H1 (cell line): ENCODE measurements around the gene RASL11B. TPM values are rescaled to one million over a fixed set of nuclear protein-coding genes. Genes with fewer than 3 reads are reported as not detected.

Experiments
- CTCF ChIA-PET: fragments of 300-600 bp; sonication (Branson Sonifier 250); formaldehyde crosslinking; loops from one replicate; lab custom pipeline; 2021; ENCODE audit not compliant: partially characterized antibody; lab: Charles Lee
- POLR2A ChIA-PET: fragments of 300-600 bp; sonication (Branson Sonifier 250); formaldehyde crosslinking; loops from one replicate; lab custom pipeline; 2021; ENCODE audit warnings: inconsistent platforms; ENCODE audit not compliant: partially characterized antibody; lab: Charles Lee
- DNase-seq, 2 experiments: peaks; one replicate each; pipeline versions ENCODE4 v3.0.0 to v3.0.0-alpha.2; 2010 to 2022; ENCODE audit warnings: low spot score in 2 of 2, low read depth in 1 of 2, mixed read lengths in 1 of 2
- FAIRE-seq: peaks from 2 replicates; lab custom pipeline; 2011; peaks lifted over from hg19 to GRCh38; lab: Jason Lieb, UNC
- H2AFZ ChIP-seq: 2 replicates; pipeline ENCODE4 v1.8.1; 2012; ENCODE audit warnings: low read length, inconsistent platforms
- H2AK5ac ChIP-seq: 2 replicates; pipeline ENCODE4 v1.6.1; 2013; ENCODE audit warnings: low read depth, low read length
- H2BK120ac ChIP-seq: replicated peaks from 2 replicates; pipeline ENCODE3; 2013; ENCODE audit warnings: low read depth, low read length, inconsistent platforms
- H2BK12ac ChIP-seq: 2 replicates; pipeline ENCODE4 v1.6.1; 2013; ENCODE audit warnings: low read depth, low read length
- H2BK15ac ChIP-seq: 2 replicates; pipeline ENCODE4 v1.6.1; 2013; ENCODE audit warnings: low read length
- H2BK20ac ChIP-seq: 2 replicates; pipeline ENCODE4 v1.6.1; 2013; ENCODE audit warnings: low read length
- H2BK5ac ChIP-seq: 2 replicates; pipeline ENCODE4 v1.6.1; 2013; ENCODE audit warnings: low read depth, low read length
- H3K14ac ChIP-seq: 2 replicates; pipeline ENCODE4 v1.6.1; 2013; ENCODE audit warnings: inconsistent platforms; ENCODE audit not compliant: insufficient read length
- H3K18ac ChIP-seq: 2 replicates; pipeline ENCODE4 v1.6.1; 2013; ENCODE audit warnings: low read length; ENCODE audit errors: extremely low read depth
- H3K23ac ChIP-seq: 2 replicates; pipeline ENCODE4 v1.6.1; 2013; ENCODE audit warnings: inconsistent platforms; ENCODE audit not compliant: insufficient read length
- H3K23me2 ChIP-seq: 2 replicates; pipeline ENCODE4 v1.6.1; 2013; ENCODE audit warnings: low read depth, low read length
- H3K27ac ChIP-seq: 2 replicates; pipeline ENCODE4 v1.6.1; 2011; ENCODE audit warnings: low read depth, low read length, inconsistent platforms
- H3K27me3 ChIP-seq, 4 experiments: replicated peaks in 1 of 4; 1 replicate in 1 of 4; 2 replicates in 3 of 4; pipeline versions ENCODE4 v1.6.1 to v1.8.1; 2011 to 2013; ENCODE audit warnings: low read length in 3 of 4, mild to moderate bottlenecking in 3 of 4, inconsistent platforms in 2 of 4, mixed read lengths in 2 of 4, moderate library complexity in 1 of 4; ENCODE audit not compliant: control insufficient read depth in 3 of 4, insufficient read depth in 3 of 4; ENCODE audit errors: extremely low read depth in 1 of 4
- H3K36me3 ChIP-seq, 4 experiments: 2 replicates each; pipeline versions ENCODE4 v1.6.1 to v1.8.1; 2011 to 2013; ENCODE audit warnings: mild to moderate bottlenecking in 4 of 4, low read length in 3 of 4, moderate library complexity in 2 of 4, control low read depth in 1 of 4, inconsistent platforms in 1 of 4; ENCODE audit not compliant: insufficient read depth in 4 of 4, control insufficient read depth in 2 of 4
- H3K4ac ChIP-seq: replicated peaks from 2 replicates; pipeline ENCODE3; 2013; ENCODE audit warnings: low read length, low read depth, mixed read lengths, inconsistent platforms; ENCODE audit not compliant: insufficient read length
- H3K4me1 ChIP-seq, 4 experiments: replicated peaks in 1 of 4; 1 replicate in 1 of 4; 2 replicates in 3 of 4; pipeline versions ENCODE4 v1.6.1 to v1.8.1; 2011 to 2013; ENCODE audit warnings: low read length in 3 of 4, inconsistent platforms in 2 of 4, mixed read lengths in 1 of 4; ENCODE audit not compliant: insufficient read depth in 4 of 4, control insufficient read depth in 3 of 4
- H3K4me2 ChIP-seq, 2 experiments: 2 replicates each; pipeline versions ENCODE4 v1.6.1 to v1.8.1; 2011 to 2013; ENCODE audit warnings: low read depth in 2 of 2, low read length in 2 of 2, control low read depth in 1 of 2, inconsistent platforms in 1 of 2, mild to moderate bottlenecking in 1 of 2; ENCODE audit not compliant: insufficient read depth in 1 of 2
- H3K4me3 ChIP-seq, 4 experiments: fragments of 200-600, 300-600 bp in 1 of 4; sonication (generic), shearing (Covaris generic), sonication (Bioruptor Twin) in 1 of 4; 2 replicates each; pipeline versions ENCODE4 v1.5.1 to v1.8.1; 2011 to 2016; ENCODE audit warnings: low read length in 4 of 4, low read depth in 3 of 4, control low read depth in 2 of 4, inconsistent platforms in 2 of 4, mild to moderate bottlenecking in 2 of 4, mixed read lengths in 1 of 4, moderate library complexity in 1 of 4; ENCODE audit not compliant: insufficient read depth in 2 of 4; ENCODE audit errors: extremely low read depth in 1 of 4
- H3K56ac ChIP-seq: replicated peaks from 2 replicates; pipeline ENCODE3; 2013; ENCODE audit warnings: low read depth, mild to moderate bottlenecking, mixed read lengths, low read length, inconsistent platforms; ENCODE audit not compliant: insufficient read length
- H3K79me1 ChIP-seq: 2 replicates; pipeline ENCODE4 v1.6.1; 2013; ENCODE audit warnings: low read depth, low read length, control low read depth
- H3K79me2 ChIP-seq, 2 experiments: 2 replicates each; pipeline versions ENCODE4 v1.6.1 to v1.8.1; 2012 to 2013; ENCODE audit warnings: low read length in 2 of 2, mild to moderate bottlenecking in 2 of 2, inconsistent platforms in 1 of 2; ENCODE audit not compliant: insufficient read depth in 2 of 2, control insufficient read depth in 1 of 2
- H3K9ac ChIP-seq, 4 experiments: replicated peaks in 1 of 4; 1 replicate in 1 of 4; 2 replicates in 3 of 4; pipeline versions ENCODE4 v1.6.1 to v1.8.1; 2011 to 2013; ENCODE audit warnings: low read depth in 3 of 4, low read length in 3 of 4, control low read depth in 2 of 4, mild to moderate bottlenecking in 2 of 4, moderate library complexity in 2 of 4, inconsistent platforms in 1 of 4; ENCODE audit errors: extremely low read depth in 1 of 4
- H3K9me3 ChIP-seq, 2 experiments: 2 replicates each; pipeline versions ENCODE4 v1.6.1 to v1.8.1; 2012 to 2013; ENCODE audit warnings: mild to moderate bottlenecking in 2 of 2, moderate library complexity in 2 of 2, control low read depth in 1 of 2, inconsistent platforms in 1 of 2, low read depth in 1 of 2, low read length in 1 of 2, mixed read lengths in 1 of 2; ENCODE audit not compliant: insufficient read depth in 2 of 2
- H4K20me1 ChIP-seq, 2 experiments: replicated peaks in 1 of 2; 2 replicates each; pipeline versions ENCODE3 to v1.8.1; 2011 to 2013; ENCODE audit warnings: inconsistent platforms in 2 of 2, low read length in 2 of 2, mild to moderate bottlenecking in 1 of 2; ENCODE audit not compliant: insufficient read depth in 2 of 2, control insufficient read depth in 1 of 2
- H4K5ac ChIP-seq: 2 replicates; pipeline ENCODE4 v1.6.1; 2013; ENCODE audit warnings: low read length, low read depth, mixed read lengths, inconsistent platforms; ENCODE audit not compliant: insufficient read length
- H4K8ac ChIP-seq: 2 replicates; pipeline ENCODE4 v1.8.0; 2013; ENCODE audit warnings: mild to moderate bottlenecking, moderate library complexity, low read length, inconsistent platforms; ENCODE audit not compliant: insufficient read depth; ENCODE audit errors: extremely low read depth
- H4K91ac ChIP-seq: replicated peaks from 2 replicates; pipeline ENCODE3; 2013; ENCODE audit warnings: low read length, mixed read lengths, inconsistent platforms; ENCODE audit not compliant: insufficient read length
- HDAC2 ChIP-seq, 2 experiments: fragments of 300-600 bp in 1 of 2; sonication (generic) in 1 of 2; IDR thresholded peaks; 2 replicates each; pipeline ENCODE4 v1.6.1; 2011 to 2012; ENCODE audit warnings: low read depth in 2 of 2, low read length in 2 of 2, mild to moderate bottlenecking in 2 of 2, moderate library complexity in 2 of 2, borderline replicate concordance in 1 of 2, inconsistent platforms in 1 of 2
- KDM1A ChIP-seq: fragments of 200-600, 300-600 bp; sonication (generic); IDR thresholded peaks from 2 replicates; pipeline ENCODE4 v1.7.1; 2016; ENCODE audit warnings: mild to moderate bottlenecking, low read length, borderline replicate concordance
- MAX ChIP-seq: IDR thresholded peaks from 2 replicates; pipeline ENCODE4 v1.6.1; 2012; ENCODE audit warnings: inconsistent platforms
- POU5F1 ChIP-seq: IDR thresholded peaks from 2 replicates; pipeline ENCODE4 v1.6.1; 2011; ENCODE audit warnings: low read depth, mild to moderate bottlenecking, low read length, moderate library complexity
- RXRA ChIP-seq: IDR thresholded peaks from 2 replicates; pipeline ENCODE4 v1.6.1; 2011; ENCODE audit warnings: low read depth, mild to moderate bottlenecking, low read length, moderate library complexity; ENCODE audit not compliant: insufficient read depth
- WGBS, 2 experiments: shearing (Covaris generic) in 1 of 2; methylation state at CpG; one replicate each; pipeline versions ENCODE4 v1.1.6 to v1.1.7; 2013 to 2015; ENCODE audit warnings: low lambda C conversion rate in 2 of 2, mixed read lengths in 2 of 2, inconsistent platforms in 1 of 2, low coverage in 1 of 2, missing lambda C conversion rate in 1 of 2; ENCODE audit not compliant: insufficient replicate concordance in 2 of 2, insufficient coverage in 1 of 2, insufficient read length in 1 of 2; ENCODE audit errors: extremely low coverage in 1 of 2, missing lambda C conversion rate in 1 of 2; 5-methylcytosine and 5-hydroxymethylcytosine counted together
- polyA plus RNA-seq, 7 experiments: library from polyadenylated mRNA; depleted of rRNA in 3 of 7; stranded (reverse) in 5 of 7; unstranded in 2 of 7; fragments of >200 nt in 5 of 7; fragments of 200-250 nt in 2 of 7; gene quantifications; 1 replicate in 5 of 7; 2 replicates in 1 of 7; 4 replicates in 1 of 7; pipeline versions ENCODE4 v1.2.1 to v1.2.3, GENCODE V29; 2011 to 2013; ENCODE audit warnings: missing spikeins in 2 of 7, mixed read lengths in 2 of 7
- total RNA-seq: library from RNA; stranded (reverse); fragmentation: NEBNext Ultra II Directional; extraction: Animal tissue kit (Norgen Biotek cat#: 25700); gene quantifications from 2 replicates; pipeline ENCODE4 v1.2.1, GENCODE V29; 2021

Gene RASL11B
- total and polyA plus RNA-seq, 2 of the 8 experiments (the other 6 are each of a cell fraction or from before 2014, with no cell fraction given), result 49.8 to 75.5 TPM

- Histone ChIP-seq H3K23ac (no peak overlapping the region), H4K20me1 (no peaks in the 10 kb centered on the region), H2BK20ac (peak overlapping the region; percentile 93; the same call in 1 of the 2 replicates), H3K36me3 (no peaks in the 10 kb centered on the region), H3K4ac (peak overlapping the region; percentile 10), H3K18ac (0 out of 2 replicates have a peak overlapping the region, but pooled peaks have one; percentile 19), H4K91ac (no peak overlapping the region), H2BK120ac (peak overlapping the region; percentile 50), H2AFZ (no peak overlapping the region), H3K79me2 (no peaks in the 10 kb centered on the region), H3K79me1 (no peaks in the 10 kb centered on the region), H2BK12ac (peak overlapping the region; percentile 75; the same call in 1 of the 2 replicates), H3K56ac (no peak overlapping the region), H2BK5ac (no peak overlapping the region; the same call in 1 of the 2 replicates), H3K23me2 (no peaks in the 10 kb centered on the region), H3K14ac (no peak overlapping the region), H3K4me1 (peaks cover 2 to 16% (median 9%) of the 10 kb centered on the region in 4 experiments; a peak in 5 of 7 replicates), H3K9me3 (no peaks in the 10 kb centered on the region), H3K4me2 (no peak overlapping the region), H4K5ac (no peak overlapping the region), H3K27me3 (no peaks in the 10 kb centered on the region), H4K8ac (no peak overlapping the region), H2AK5ac (no peak overlapping the region), H2BK15ac (peak overlapping the region; percentile 5; the same call in 1 of the 2 replicates), H3K27ac (no peak overlapping the region), H3K4me3 (no peak overlapping the region), H3K9ac (no peak overlapping the region)
- no peak for FAIRE-seq
- ChIA-PET POLR2A (interaction anchor here (0.7 to 3.4 kb wide), 12 partner anchors 9 to 296 kb away, joined by 3 to 14 read pairs (median 4); no protein-coding TSS in a partner anchor), CTCF (interaction anchor here (0.6 to 6.0 kb wide), 9 partner anchors 20 to 464 kb away, joined by 3 to 24 read pairs (median 4); no protein-coding TSS in a partner anchor)
- TF ChIP-seq KDM1A, result peak; percentile 93
- TF ChIP-seq RXRA, result no peak
- TF ChIP-seq HDAC2 (IDR thresholded peaks at IDR 0.05; ENCODE audit: borderline replicate concordance in 1 of 2, low read depth in 2 of 2, low read length in 2 of 2), result peak in 1 of 2 experiments; percentile 50; a peak in 1 of 4 replicates
- peak; percentile 53; the same call in 1 of the 2 replicates for TF ChIP-seq MAX
- no peak for TF ChIP-seq POU5F1
- DNase-seq, result no peak
- WGBS, 2 experiments, result 88% methylated on average over 4 of the region's 4 CpGs; no CpG with 5 or more reads in 1 of the 2 experiments
These were observed 21.9 kb downstream of the RASL11B start for GRCh38 chr4:52883707-52884669.
